ENCODE measurements around the gene SP2. TPM values are rescaled to one million over a fixed set of nuclear protein-coding genes. Genes with fewer than 3 reads are reported as not detected.

The SP2 gene
- total and polyA plus RNA-seq, 12 donors: 1.8 to 21.1 (median 10.1) TPM

GRCh38 chr17:47946516-47946915, 50.5 kb downstream of the SP2 start:
- H3K36me3 ChIP-seq (replicated peaks in 1 of 2): peaks cover 0 to 14% of the 10 kb centered on the region in 2 donors
- no peaks in the 10 kb centered on the region for H3K27me3 ChIP-seq
- WGBS, 4 donors: 88 to 96% (median 89%) methylated on average over 6 of the region's 6 CpGs; no CpG with 5 or more reads in 1 of the 4 donors
- peak in 1 of 7 donors; percentile 28 for DNase-seq
- H3K4me1 ChIP-seq (replicated peaks in 1 of 2): peaks cover 31 to 62% of the 10 kb centered on the region in 2 donors
- no peak overlapping the region for H3K4me3 ChIP-seq
- H3K9me3 ChIP-seq (replicated peaks in 1 of 3): no peaks in the 10 kb centered on the region
- no peak for TF ChIP-seq CTCF (IDR thresholded peaks at IDR 0.05)
- no peak for TF ChIP-seq POLR2A (IDR thresholded peaks at IDR 0.05)
- H3K27ac ChIP-seq: peak overlapping the region in 4 of 5 donors; percentile 14 to 82 (median 64)
- intact Hi-C loops (cut with DNase I): no loop called here

GRCh38 chr17:47946929-47947397, 50.9 kb downstream of the SP2 start:
- DNase-seq: peak; percentile 81 to 96 (median 88)
- WGBS, 4 donors: 18 to 26% (median 20%) methylated on average over 2 of the region's 2 CpGs
- Histone ChIP-seq H3K36me3 (replicated peaks in 1 of 2) (peaks cover 0 to 14% of the 10 kb centered on the region in 2 donors), H3K27ac (peak overlapping the region in 4 of 5 donors; percentile 14 to 82 (median 64)), H3K4me1 (replicated peaks in 1 of 2) (peaks cover 31 to 60% of the 10 kb centered on the region in 2 donors), H3K4me3 (no peak overlapping the region), H3K9me3 (replicated peaks in 1 of 3) (no peaks in the 10 kb centered on the region), H3K27me3 (no peaks in the 10 kb centered on the region)
- intact Hi-C loops (cut with DNase I): no loop called here
- TF ChIP-seq POLR2A (IDR thresholded peaks at IDR 0.05): no peak
- peak; percentile 61 to 77 (median 71) for TF ChIP-seq CTCF (IDR thresholded peaks at IDR 0.05)

- H3K9me3 ChIP-seq (replicated peaks in 1 of 3): no peaks in the 10 kb centered on the region
- peak overlapping the region; percentile 15 to 90 (median 70) for H3K27ac ChIP-seq
- peak; percentile 51 to 87 (median 77) for DNase-seq
- intact Hi-C loops (cut with DNase I): no loop called here
- H3K36me3 ChIP-seq (replicated peaks in 1 of 2): peaks cover 0 to 14% of the 10 kb centered on the region in 2 donors
- peaks cover 25 to 46% of the 10 kb centered on the region in 2 donors for H3K4me1 ChIP-seq (replicated peaks in 1 of 2)
- no peaks in the 10 kb centered on the region for H3K27me3 ChIP-seq
- WGBS, 4 donors: 21 to 33% (median 26%) methylated on average over 5 of the region's 5 CpGs
- TF ChIP-seq POLR2A (IDR thresholded peaks at IDR 0.05) (peak in 1 of 2 donors; percentile 28), CTCF (IDR thresholded peaks at IDR 0.05) (no peak)
- peak overlapping the region in 1 of 4 donors; percentile 39 for H3K4me3 ChIP-seq
Measured at GRCh38 chr17:47948706-47949196, 52.7 kb downstream of the SP2 start.

- 4% methylated on average over 17 to 22 of the region's 22 CpGs for WGBS, 4 donors
- peaks cover 25 to 46% of the 10 kb centered on the region in 2 donors for H3K4me1 ChIP-seq (replicated peaks in 1 of 2)
- peaks cover 0 to 14% of the 10 kb centered on the region in 2 donors for H3K36me3 ChIP-seq (replicated peaks in 1 of 2)
- peak; percentile 87 to 93 (median 90) for TF ChIP-seq CTCF (IDR thresholded peaks at IDR 0.05)
- no peak for TF ChIP-seq POLR2A (IDR thresholded peaks at IDR 0.05)
- H3K27ac ChIP-seq: peak overlapping the region; percentile 15 to 90 (median 70)
- no peaks in the 10 kb centered on the region for H3K9me3 ChIP-seq (replicated peaks in 1 of 3)
- peak; percentile 90 to 95 (median 93) for DNase-seq
- H3K4me3 ChIP-seq: peak overlapping the region in 1 of 4 donors; percentile 39
- H3K27me3 ChIP-seq: no peaks in the 10 kb centered on the region
- intact Hi-C loops (cut with DNase I): no loop called here
Measured at GRCh38 chr17:47949197-47949759, 53.2 kb downstream of the SP2 start.
